Measurements from ENCODE around the gene FTCD. TPM values are rescaled to one million over a fixed set of nuclear protein-coding genes. Genes with fewer than 3 reads are reported as not detected.
A peak's percentile ranks its signal among the peaks of the same experiment; 100 is the strongest.

The FTCD gene
- total and polyA plus RNA-seq, 12 donors, result 0.14 to 4.4 (median 1.1) TPM

DNA sequence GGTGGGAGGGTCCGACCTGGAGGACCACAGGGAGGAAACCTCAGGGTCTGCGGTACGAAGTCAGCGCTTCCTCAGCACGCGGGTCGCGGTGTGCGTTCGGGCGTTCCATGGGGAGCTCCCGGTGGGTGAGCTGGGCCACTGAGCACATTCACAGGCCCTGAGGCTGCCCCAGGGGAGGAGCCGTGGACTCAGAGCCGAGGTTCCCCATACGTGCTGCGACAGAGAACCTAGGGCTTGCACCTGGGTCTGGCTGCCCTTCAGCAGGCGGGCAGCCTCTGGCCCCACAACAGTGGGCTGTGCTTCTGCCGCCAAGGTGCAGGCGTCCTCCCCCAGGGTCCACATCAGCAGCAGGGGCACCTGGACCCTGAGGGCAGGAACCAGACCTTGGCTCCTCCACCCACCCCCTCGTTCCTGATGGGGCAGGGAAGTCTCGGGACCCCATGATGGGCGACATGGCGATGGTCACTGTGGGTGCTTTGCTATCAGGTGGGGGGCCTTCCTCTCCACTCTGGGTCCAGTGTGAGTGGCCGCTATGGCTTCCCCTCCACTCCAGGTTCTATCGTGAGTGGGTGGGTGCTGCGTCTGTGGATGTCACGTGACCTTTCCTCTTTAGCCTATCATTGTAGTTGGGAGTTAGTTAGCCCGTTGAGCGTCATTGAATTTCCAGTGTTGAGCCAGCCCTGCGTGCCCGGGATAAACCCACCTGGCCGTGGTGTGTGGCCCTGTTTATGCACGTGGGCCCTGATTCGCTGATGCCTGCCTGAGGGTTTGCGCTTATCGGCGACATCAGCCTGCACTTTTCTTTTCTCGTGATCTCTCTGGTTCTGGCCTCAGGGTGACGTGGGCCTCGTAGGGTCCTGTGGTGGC is 27.9 kb downstream of the FTCD start:
- H3K36me3 ChIP-seq, result peaks cover 0 to 67% (median 9%) of the 10 kb centered on the region in 9 donors
- 89 to 91% methylated on average over 40 of the region's 40 CpGs for WGBS, 2 donors
- intact Hi-C loops (cut with DNase I), result no loop called here

DNA sequence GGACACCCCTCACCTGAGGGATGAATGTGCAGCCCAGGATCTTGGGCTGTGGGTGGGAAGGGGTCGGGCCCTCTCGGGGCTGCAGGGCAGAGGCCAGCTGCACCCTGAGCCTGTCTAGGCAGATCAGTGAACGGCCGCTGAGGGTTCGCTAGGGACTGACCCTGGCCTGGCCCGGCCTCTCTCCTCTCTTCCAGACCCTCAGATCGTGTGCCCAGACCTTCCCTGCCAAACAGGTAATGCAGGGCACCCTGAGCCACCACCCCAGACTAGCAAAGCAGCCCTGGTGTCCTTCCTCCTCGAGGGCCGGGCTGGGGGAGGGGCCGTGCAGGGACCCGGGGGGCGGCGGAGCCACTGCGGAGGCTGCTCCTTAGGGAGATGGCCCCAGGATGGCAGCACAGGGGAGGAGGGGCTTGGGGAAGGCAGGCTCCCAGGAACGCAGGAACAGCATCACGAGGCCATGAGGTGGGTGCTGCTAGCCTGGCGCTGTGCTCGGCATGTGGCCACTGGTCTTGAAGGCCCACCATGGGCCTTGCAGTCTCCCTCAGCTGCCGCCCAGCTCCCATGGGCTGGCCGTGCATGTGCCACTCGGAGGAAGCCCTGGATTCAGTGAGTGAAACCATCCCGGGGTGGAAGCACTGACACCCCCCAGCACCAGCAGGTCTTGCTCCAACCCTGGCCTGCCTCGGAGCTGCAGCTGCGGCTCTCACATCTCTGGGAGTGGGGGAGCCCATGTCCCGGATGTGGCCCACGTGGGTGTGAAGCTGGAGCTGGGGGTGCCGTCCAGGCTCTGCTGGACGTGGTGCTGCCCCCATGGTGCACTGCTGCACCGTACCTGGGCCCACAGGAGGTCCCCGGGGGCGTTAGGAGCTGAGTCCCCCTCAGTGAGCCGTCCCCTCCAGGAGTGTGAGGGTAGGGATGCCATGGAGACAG is 28.8 kb downstream of the FTCD start:
- Histone ChIP-seq H3K4me1 (peaks cover 0 to 18% (median 11%) of the 10 kb centered on the region in 9 donors), H3K27ac (no peak overlapping the region), H3K4me3 (no peak overlapping the region), H3K36me3 (peaks cover 0 to 75% (median 16%) of the 10 kb centered on the region in 9 donors), H3K27me3 (no peaks in the 10 kb centered on the region), H3K9me3 (no peaks in the 10 kb centered on the region)
- TF ChIP-seq, protein P1, sequence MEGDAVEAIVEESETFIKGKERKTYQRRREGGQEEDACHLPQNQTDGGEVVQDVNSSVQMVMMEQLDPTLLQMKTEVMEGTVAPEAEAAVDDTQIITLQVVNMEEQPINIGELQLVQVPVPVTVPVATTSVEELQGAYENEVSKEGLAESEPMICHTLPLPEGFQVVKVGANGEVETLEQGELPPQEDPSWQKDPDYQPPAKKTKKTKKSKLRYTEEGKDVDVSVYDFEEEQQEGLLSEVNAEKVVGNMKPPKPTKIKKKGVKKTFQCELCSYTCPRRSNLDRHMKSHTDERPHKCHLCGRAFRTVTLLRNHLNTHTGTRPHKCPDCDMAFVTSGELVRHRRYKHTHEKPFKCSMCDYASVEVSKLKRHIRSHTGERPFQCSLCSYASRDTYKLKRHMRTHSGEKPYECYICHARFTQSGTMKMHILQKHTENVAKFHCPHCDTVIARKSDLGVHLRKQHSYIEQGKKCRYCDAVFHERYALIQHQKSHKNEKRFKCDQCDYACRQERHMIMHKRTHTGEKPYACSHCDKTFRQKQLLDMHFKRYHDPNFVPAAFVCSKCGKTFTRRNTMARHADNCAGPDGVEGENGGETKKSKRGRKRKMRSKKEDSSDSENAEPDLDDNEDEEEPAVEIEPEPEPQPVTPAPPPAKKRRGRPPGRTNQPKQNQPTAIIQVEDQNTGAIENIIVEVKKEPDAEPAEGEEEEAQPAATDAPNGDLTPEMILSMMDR (IDR thresholded peaks at IDR 0.05), result no peak
- intact Hi-C loops (cut with DNase I), result no loop called here
- DNase-seq (peak; percentile 4 to 10), ATAC-seq (no peak)
- WGBS, 2 donors, result 87 to 90% methylated on average over 31 to 32 of the region's 32 CpGs

More for the DNA sequence above, 27.9 kb downstream of the FTCD start:
- DNase-seq (peak in 1 of 2 donors; percentile 14), ATAC-seq (no peak)
- Histone ChIP-seq H3K27me3 (no peaks in the 10 kb centered on the region), H3K4me3 (no peak overlapping the region), H3K27ac (peak overlapping the region; percentile 47 to 87 (median 77)), H3K9me3 (no peaks in the 10 kb centered on the region), H3K4me1 (peaks cover 0 to 18% (median 11%) of the 10 kb centered on the region in 9 donors)
- TF ChIP-seq, protein P1 (IDR thresholded peaks at IDR 0.05), result no peak

DNA sequence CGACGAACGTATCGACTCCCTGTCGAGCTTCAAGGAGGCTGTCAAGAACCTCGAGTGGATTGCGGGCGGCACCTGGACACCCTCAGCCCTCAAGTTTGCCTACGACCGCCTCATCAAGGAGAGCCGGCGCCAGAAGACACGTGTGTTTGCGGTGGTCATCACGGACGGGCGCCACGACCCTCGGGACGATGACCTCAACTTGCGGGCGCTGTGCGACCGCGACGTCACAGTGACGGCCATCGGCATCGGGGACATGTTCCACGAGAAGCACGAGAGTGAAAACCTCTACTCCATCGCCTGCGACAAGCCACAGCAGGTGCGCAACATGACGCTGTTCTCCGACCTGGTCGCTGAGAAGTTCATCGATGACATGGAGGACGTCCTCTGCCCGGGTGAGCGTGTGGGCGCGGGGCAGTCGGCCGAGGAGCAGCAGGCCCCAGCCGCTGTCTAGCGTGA is 29.5 kb downstream of the FTCD start:
- 85 to 91% methylated on average over 47 of the region's 47 CpGs for WGBS, 2 donors
- Histone ChIP-seq H3K27ac (no peak overlapping the region), H3K9me3 (no peaks in the 10 kb centered on the region), H3K36me3 (peaks cover 0 to 82% (median 23%) of the 10 kb centered on the region in 9 donors), H3K27me3 (no peaks in the 10 kb centered on the region), H3K4me1 (peaks cover 0 to 18% (median 11%) of the 10 kb centered on the region in 9 donors), H3K4me3 (no peak overlapping the region)
- no peak for ATAC-seq
- TF ChIP-seq, protein P1 (IDR thresholded peaks at IDR 0.05), result no peak
- DNase-seq, result peak; percentile 3 to 17
- intact Hi-C loops (cut with DNase I), result no loop called here
